ENCODE data around the gene UBE2D1. TPM values are rescaled to one million over a fixed set of nuclear protein-coding genes. Genes with fewer than 3 reads are reported as not detected.

Gene UBE2D1
- total and polyA plus RNA-seq, 7 donors, result 23.8 to 120 (median 52.0) TPM

DNA sequence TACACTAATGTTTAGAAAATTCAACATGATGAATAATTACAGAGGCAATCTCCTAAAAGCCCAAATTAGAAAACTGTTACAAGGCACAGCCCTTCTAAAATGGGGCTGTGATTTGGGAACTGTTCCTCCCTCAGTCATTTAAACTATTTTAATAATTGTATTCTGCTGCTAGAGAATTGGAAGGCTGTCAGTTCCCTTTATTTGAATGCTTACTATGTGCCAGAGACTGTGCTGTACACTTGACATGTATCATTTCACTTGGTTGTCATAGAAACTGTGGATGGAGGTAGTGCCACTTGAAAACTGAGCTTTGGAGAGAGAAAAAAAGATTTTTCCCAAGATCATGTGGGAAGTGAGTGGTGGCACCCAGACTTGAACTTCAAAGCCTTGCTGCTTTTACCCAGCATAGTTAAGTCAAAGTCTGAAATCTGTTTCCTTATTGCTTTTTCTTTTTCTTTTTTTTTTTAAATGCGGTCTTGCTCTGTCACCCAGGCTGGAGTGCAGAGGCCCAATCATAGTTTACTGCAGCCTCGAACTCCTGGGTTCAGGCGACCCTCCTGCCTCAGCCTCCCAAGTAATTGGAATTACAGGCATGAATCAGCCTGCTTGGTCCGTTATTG is 23.6 kb downstream of the UBE2D1 start:
- H3K9me3 ChIP-seq, result no peaks in the 10 kb centered on the region
- H3K4me3 ChIP-seq, result no peak overlapping the region
- DNase-seq, result no peak
- peaks cover 0 to 22% of the 10 kb centered on the region in 2 donors for H3K36me3 ChIP-seq (ENCODE audit: insufficient read depth in 1 of 2, low read depth in 1 of 2)
- peaks cover 64% of the 10 kb centered on the region for H3K4me1 ChIP-seq
- intact Hi-C loops (cut with DNase I), result no loop called here
- H3K27ac ChIP-seq, result peak overlapping the region; percentile 74
- ATAC-seq, result peak in 2 of 4 donors; percentile 37 to 45
- 50 to 69% (median 54%) methylated on average over 4 of the region's 4 CpGs for WGBS, 3 donors
- no peaks in the 10 kb centered on the region for H3K27me3 ChIP-seq (ENCODE audit: insufficient read depth in 3 of 3, low read length in 2 of 3)
- TF ChIP-seq, protein P1, sequence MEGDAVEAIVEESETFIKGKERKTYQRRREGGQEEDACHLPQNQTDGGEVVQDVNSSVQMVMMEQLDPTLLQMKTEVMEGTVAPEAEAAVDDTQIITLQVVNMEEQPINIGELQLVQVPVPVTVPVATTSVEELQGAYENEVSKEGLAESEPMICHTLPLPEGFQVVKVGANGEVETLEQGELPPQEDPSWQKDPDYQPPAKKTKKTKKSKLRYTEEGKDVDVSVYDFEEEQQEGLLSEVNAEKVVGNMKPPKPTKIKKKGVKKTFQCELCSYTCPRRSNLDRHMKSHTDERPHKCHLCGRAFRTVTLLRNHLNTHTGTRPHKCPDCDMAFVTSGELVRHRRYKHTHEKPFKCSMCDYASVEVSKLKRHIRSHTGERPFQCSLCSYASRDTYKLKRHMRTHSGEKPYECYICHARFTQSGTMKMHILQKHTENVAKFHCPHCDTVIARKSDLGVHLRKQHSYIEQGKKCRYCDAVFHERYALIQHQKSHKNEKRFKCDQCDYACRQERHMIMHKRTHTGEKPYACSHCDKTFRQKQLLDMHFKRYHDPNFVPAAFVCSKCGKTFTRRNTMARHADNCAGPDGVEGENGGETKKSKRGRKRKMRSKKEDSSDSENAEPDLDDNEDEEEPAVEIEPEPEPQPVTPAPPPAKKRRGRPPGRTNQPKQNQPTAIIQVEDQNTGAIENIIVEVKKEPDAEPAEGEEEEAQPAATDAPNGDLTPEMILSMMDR (IDR thresholded peaks at IDR 0.05), result no peak

DNA sequence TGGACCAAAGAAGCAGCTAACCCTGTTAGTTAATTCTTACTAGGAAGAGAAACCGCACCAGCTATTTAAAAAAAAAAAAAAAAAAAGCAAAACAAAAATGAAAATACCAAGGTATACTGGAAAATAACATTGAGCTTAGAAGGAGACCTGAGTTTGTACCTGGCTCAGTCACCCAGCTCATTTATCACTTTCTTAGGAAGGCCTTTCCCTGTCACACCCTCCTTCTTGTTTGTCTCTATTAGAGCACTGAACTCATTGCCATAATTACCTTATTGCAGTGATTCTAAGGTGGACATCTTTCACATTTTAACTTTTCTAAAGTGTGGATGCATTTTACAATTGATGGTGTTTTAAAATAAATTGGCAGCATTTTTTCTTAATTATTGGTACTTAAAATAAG is 24.1 kb downstream of the UBE2D1 start:
- whole genome bisulfite sequencing, 3 donors, result 57 to 81% (median 67%) methylated on average over 1 of the region's 1 CpG
- Histone ChIP-seq H3K9me3 (no peaks in the 10 kb centered on the region), H3K4me1 (peaks cover 61% of the 10 kb centered on the region), H3K4me3 (no peak overlapping the region), H3K27me3 (ENCODE audit: insufficient read depth in 3 of 3, low read length in 2 of 3) (no peaks in the 10 kb centered on the region), H3K27ac (peak overlapping the region; percentile 65), H3K36me3 (ENCODE audit: insufficient read depth in 1 of 2, low read depth in 1 of 2) (peaks cover 0 to 27% of the 10 kb centered on the region in 2 donors)
- DNase-seq, result no peak
- peak in 2 of 4 donors; percentile 13 to 16 for ATAC-seq
- TF ChIP-seq, protein P1 (IDR thresholded peaks at IDR 0.05), result no peak
- intact Hi-C loops (cut with DNase I), result no loop called here

DNA sequence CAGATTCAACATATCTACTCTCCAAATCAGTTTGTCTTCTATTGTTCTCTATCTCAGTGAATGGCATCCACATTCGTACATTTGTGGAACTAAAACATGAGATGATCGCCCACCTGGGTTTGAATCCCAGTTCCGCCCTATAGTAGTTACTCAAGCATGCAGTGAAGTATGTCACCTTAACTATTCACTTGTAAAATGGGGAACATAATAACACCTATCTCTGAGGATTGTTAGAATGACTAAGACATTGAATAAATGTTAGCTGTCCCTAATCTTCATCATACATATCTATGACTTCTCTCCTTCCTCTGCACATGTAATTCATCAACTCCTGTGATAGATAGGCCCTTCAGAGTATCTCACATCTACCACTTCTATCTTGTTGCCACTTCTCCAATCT is 24.7 kb downstream of the UBE2D1 start:
- intact Hi-C loops (cut with DNase I), result no loop called here
- no peak for DNase-seq
- Histone ChIP-seq H3K27ac (peak overlapping the region; percentile 65), H3K4me3 (no peak overlapping the region), H3K27me3 (ENCODE audit: insufficient read depth in 3 of 3, low read length in 2 of 3) (no peaks in the 10 kb centered on the region), H3K36me3 (ENCODE audit: insufficient read depth in 1 of 2, low read depth in 1 of 2) (peaks cover 0 to 33% of the 10 kb centered on the region in 2 donors), H3K4me1 (peaks cover 55% of the 10 kb centered on the region), H3K9me3 (no peaks in the 10 kb centered on the region)
- WGBS, 3 donors, result 75 to 85% (median 78%) methylated on average over 3 of the region's 3 CpGs
- ATAC-seq, result no peak
- TF ChIP-seq, protein P1 (IDR thresholded peaks at IDR 0.05), result no peak

DNA sequence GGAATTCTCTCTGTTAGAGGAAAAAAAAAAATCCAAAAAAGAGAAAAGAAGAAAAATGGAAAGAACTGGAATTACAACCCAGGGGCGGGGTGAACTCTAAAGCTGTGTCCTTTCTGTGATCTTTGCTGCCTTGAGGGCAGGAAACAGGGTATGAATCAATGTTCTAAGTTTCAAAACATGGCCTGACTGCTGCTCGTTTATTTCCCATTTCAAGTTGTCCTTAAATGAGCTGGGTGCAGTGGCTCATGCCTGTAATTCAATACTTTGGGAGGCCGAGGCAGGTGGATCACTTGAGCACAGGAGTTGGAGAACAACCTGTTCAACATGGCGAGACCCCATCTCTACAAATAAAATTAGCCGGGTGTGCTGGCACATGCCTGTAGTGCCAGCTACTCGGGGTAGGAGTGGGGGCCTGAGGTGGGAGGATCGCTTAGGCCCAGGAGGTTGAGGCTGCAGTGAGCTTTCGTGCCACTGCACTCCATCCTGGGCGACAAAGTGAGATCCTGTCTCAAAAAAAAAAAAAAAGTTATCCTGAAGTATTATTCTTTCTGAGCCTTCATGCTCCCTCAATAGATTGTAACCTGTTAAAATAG is 25.7 kb downstream of the UBE2D1 start:
- peak in 1 of 2 donors; percentile 65 for DNase-seq
- intact Hi-C loops (cut with DNase I), result no loop called here
- TF ChIP-seq, protein P1 (IDR thresholded peaks at IDR 0.05), result no peak
- 31 to 42% (median 33%) methylated on average over 9 of the region's 9 CpGs for WGBS, 3 donors
- H3K27ac ChIP-seq, result peak overlapping the region; percentile 65
- peak; percentile 64 to 90 (median 86) for ATAC-seq
- no peaks in the 10 kb centered on the region for H3K9me3 ChIP-seq
- no peak overlapping the region for H3K4me3 ChIP-seq
- H3K36me3 ChIP-seq (ENCODE audit: insufficient read depth in 1 of 2, low read depth in 1 of 2), result peaks cover 0 to 43% of the 10 kb centered on the region in 2 donors
- no peaks in the 10 kb centered on the region for H3K27me3 ChIP-seq (ENCODE audit: insufficient read depth in 3 of 3, low read length in 2 of 3)
- H3K4me1 ChIP-seq, result peaks cover 45% of the 10 kb centered on the region
